Stomach (tissue), 9 donors: Measurements from ENCODE around the gene PDE4B. TPM values are rescaled to one million over a fixed set of nuclear protein-coding genes. Genes with fewer than 3 reads are reported as not detected.

ENCODE experiments used
- DNase-seq, 2 donors: peaks; one replicate each; pipeline versions ENCODE4 v3.0.0 to v3.0.0-alpha.2; 2013 to 2019
- H3K27ac ChIP-seq, 5 donors: fragments of 200-600 bp in 4 of 5; sonication (generic) in 4 of 5; one replicate each; pipeline ENCODE4 v1.5.1; 2013 to 2019; ENCODE audit warnings: mild to moderate bottlenecking in 1 of 5, moderate library complexity in 1 of 5
- H3K27me3 ChIP-seq, 3 donors: fragments of 200-600 bp; sonication (generic); one replicate each; pipeline ENCODE4 v1.5.1; 2017 to 2019; ENCODE audit warnings: mixed run types in 1 of 3
- H3K36me3 ChIP-seq, 4 donors: fragments of 200-600 bp; sonication (generic); 1 replicate in 3 of 4; 2 replicates in 1 of 4; pipeline ENCODE4 v1.5.1; 2016 to 2019
- H3K4me1 ChIP-seq, 4 donors: fragments of 200-600 bp; sonication (generic); one replicate each; pipeline ENCODE4 v1.5.1; 2016 to 2019
- H3K4me3 ChIP-seq, 4 donors: fragments of 200-600 bp; sonication (generic) in 3 of 4; one replicate each; pipeline ENCODE4 v1.5.1; 2016 to 2019; ENCODE audit warnings: mild to moderate bottlenecking in 1 of 4
- H3K9me3 ChIP-seq, 4 donors: fragments of 200-600 bp; sonication (generic); one replicate each; pipeline ENCODE4 v1.5.1; 2016 to 2019
- EP300 ChIP-seq: sonication (generic); formaldehyde crosslinking; IDR thresholded peaks from one replicate; pipeline ENCODE4 v1.6.1; 2017; ENCODE audit warnings: antibody characterized with exemption
- POLR2A ChIP-seq, 4 donors: fragments of 450-650 bp; IDR thresholded peaks; one replicate each; pipeline ENCODE4 v1.6.1; 2016; ENCODE audit warnings: antibody characterized with exemption in 4 of 4, control low read depth in 2 of 4, mild to moderate bottlenecking in 1 of 4, moderate library complexity in 1 of 4
- POLR2AphosphoS5 ChIP-seq, 3 donors: sonication (generic); formaldehyde crosslinking; IDR thresholded peaks; one replicate each; pipeline ENCODE4 v1.6.1; 2016; ENCODE audit warnings: antibody characterized with exemption in 3 of 3
- WGBS, 5 donors: extraction: QIAGEN DNeasy Blood & Tissue Kit in 3 of 5; methylation state at CpG; one replicate each; pipeline versions ENCODE4 v1.1.5 to v1.1.7; 2013 to 2018; 5-methylcytosine and 5-hydroxymethylcytosine counted together
- intact Hi-C: fragments of 100-400 bp; cut with DNase I; formaldehyde crosslinking; loops from one replicate; pipeline ENCODE4 v1.15.1; 2023; ENCODE audit warnings: low total_unique reads
- polyA plus RNA-seq, 3 donors: library from polyadenylated mRNA; stranded (reverse); fragments of 200-250 nt; gene quantifications; one replicate each; pipeline ENCODE4 v1.2.3, GENCODE V29; 2013
- total RNA-seq, 5 donors: library from RNA; depleted of rRNA; stranded (reverse); fragments of >200 nt; gene quantifications; one replicate each; pipeline versions ENCODE4 v1.1.0 to v1.2.3, GENCODE V29; 2014 to 2016
- TF ChIP-seq, protein P1 (sequence below), 7 experiments: fragments of 450-650 bp in 4 of 7; fragments of 200-600 bp in 3 of 7; sonication (generic) in 3 of 7; IDR thresholded peaks; one replicate each; pipeline ENCODE4 v1.5.1; 2016 to 2019; ENCODE audit warnings: antibody characterized with exemption in 7 of 7, control low read depth in 2 of 7, mild to moderate bottlenecking in 1 of 7
- donor health status: healthy with polysubstance abuse.
- donor health status: Bipolar disorder and iron deficiency.
- donor health status: healthy.

PDE4B gene
- total and polyA plus RNA-seq, 8 donors, result 0.45 to 34.3 (median 3.2) TPM

DNA sequence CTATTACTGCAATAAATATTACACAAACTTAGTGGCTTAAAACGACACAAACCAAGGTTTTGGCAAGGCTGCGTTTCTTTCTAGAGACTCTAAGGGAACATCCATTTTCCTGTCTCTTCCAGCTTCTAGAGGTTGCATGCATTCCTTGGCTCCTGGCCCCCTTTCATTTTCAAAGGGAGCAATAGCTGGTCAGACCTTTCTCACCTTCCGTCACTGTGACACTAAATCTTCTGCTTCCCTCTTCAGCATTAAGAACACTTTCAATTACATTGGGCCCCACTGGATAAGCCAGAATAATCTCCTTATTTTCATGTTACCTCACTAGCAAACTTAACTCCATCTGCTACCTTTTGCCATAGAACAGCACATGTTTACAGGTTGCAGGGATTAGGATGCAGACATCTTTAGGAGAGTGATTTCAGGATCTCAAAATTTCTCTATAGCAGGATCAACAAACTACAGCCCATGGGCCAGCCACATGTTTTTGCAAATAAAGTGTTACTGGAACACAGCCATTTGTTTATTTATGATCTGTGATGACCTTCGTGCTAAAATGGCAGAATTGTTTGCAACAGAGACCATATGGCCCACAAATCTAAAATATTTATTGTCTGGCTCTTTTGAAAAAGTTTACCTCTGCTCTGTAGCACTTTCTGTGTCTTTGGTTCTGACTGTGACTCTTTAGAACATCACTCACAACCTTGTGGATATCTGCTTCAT is 519.7 kb downstream of the PDE4B start:
- intact Hi-C loops, result no loop called here
- Histone ChIP-seq H3K27ac (no peak overlapping the region), H3K9me3 (no peaks in the 10 kb centered on the region), H3K27me3 (no peaks in the 10 kb centered on the region), H3K4me3 (no peak overlapping the region), H3K36me3 (no peaks in the 10 kb centered on the region), H3K4me1 (peaks cover 0 to 38% (median 19%) of the 10 kb centered on the region in 4 donors)
- WGBS, 5 donors, result 46 to 63% (median 58%) methylated on average over 4 of the region's 4 CpGs
- no peak for DNase-seq
- TF ChIP-seq POLR2A (IDR thresholded peaks at IDR 0.05) (no peak), POLR2AphosphoS5 (IDR thresholded peaks at IDR 0.05) (no peak), EP300 (no peak)
- TF ChIP-seq, protein P1, sequence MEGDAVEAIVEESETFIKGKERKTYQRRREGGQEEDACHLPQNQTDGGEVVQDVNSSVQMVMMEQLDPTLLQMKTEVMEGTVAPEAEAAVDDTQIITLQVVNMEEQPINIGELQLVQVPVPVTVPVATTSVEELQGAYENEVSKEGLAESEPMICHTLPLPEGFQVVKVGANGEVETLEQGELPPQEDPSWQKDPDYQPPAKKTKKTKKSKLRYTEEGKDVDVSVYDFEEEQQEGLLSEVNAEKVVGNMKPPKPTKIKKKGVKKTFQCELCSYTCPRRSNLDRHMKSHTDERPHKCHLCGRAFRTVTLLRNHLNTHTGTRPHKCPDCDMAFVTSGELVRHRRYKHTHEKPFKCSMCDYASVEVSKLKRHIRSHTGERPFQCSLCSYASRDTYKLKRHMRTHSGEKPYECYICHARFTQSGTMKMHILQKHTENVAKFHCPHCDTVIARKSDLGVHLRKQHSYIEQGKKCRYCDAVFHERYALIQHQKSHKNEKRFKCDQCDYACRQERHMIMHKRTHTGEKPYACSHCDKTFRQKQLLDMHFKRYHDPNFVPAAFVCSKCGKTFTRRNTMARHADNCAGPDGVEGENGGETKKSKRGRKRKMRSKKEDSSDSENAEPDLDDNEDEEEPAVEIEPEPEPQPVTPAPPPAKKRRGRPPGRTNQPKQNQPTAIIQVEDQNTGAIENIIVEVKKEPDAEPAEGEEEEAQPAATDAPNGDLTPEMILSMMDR (IDR thresholded peaks at IDR 0.05), result no peak

DNA sequence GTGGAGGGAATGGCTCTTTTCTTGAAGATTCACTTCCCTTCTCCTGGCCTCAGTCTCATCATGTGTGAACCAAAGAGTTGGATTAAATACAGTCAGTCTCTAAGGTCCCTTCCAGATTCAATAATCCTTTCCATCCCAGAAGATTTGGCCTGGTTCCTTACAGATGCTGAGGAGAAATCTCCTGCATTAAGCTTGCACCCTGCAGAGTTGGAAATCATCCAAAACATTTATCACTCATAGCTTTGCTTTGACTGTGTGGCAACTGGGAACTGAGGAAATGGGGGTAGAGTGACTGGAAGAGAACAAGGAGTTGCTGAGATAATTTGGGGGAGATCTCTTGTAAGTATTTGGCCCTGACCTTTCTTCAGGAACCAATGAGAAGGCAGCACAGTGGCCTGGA is 520.7 kb downstream of the PDE4B start:
- no peak for TF ChIP-seq EP300
- TF ChIP-seq, protein P1 (IDR thresholded peaks at IDR 0.05), result no peak
- TF ChIP-seq POLR2AphosphoS5 (IDR thresholded peaks at IDR 0.05), result no peak
- TF ChIP-seq POLR2A (IDR thresholded peaks at IDR 0.05), result no peak
- Histone ChIP-seq H3K27ac (no peak overlapping the region), H3K9me3 (no peaks in the 10 kb centered on the region), H3K4me1 (peaks cover 0 to 43% (median 21%) of the 10 kb centered on the region in 4 donors), H3K4me3 (no peak overlapping the region), H3K36me3 (no peaks in the 10 kb centered on the region), H3K27me3 (no peaks in the 10 kb centered on the region)
- no peak for DNase-seq
- intact Hi-C loops, result no loop called here

DNA sequence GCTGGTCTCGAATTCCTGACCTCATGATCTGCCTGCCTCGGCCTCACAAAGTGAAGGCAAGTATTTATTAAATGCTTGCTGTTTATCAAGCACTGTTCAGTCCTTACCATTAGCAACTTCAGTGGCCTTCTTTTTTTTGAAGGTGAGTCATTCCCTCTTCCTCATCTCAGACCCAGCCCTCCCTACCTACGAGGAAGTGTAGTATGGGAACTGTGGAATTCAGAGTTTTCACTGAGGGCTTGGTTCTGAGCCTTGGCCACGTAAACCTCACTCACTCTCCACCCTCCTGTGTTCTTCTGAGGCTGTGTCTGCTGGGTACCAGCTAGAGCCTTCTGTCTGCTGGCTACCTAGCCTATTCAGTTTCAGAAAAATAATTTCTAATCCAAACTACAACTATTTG is 523.0 kb downstream of the PDE4B start:
- 49 to 66% (median 52%) methylated on average over 4 of the region's 4 CpGs for WGBS, 5 donors
- no peak overlapping the region for H3K4me3 ChIP-seq
- TF ChIP-seq, protein P1 (IDR thresholded peaks at IDR 0.05), result no peak
- no peak for TF ChIP-seq EP300
- TF ChIP-seq POLR2A (IDR thresholded peaks at IDR 0.05), result no peak
- TF ChIP-seq POLR2AphosphoS5 (IDR thresholded peaks at IDR 0.05), result peak in 2 of 3 donors; percentile 23 to 64
- no peaks in the 10 kb centered on the region for H3K27me3 ChIP-seq
- intact Hi-C loops, result no loop called here
- H3K9me3 ChIP-seq, result no peaks in the 10 kb centered on the region
- peaks cover 0 to 43% (median 21%) of the 10 kb centered on the region in 4 donors for H3K4me1 ChIP-seq
- peak in 1 of 2 donors; percentile 64 for DNase-seq
- H3K36me3 ChIP-seq, result no peaks in the 10 kb centered on the region
- H3K27ac ChIP-seq, result peak overlapping the region; percentile 17 to 80 (median 75)

DNA sequence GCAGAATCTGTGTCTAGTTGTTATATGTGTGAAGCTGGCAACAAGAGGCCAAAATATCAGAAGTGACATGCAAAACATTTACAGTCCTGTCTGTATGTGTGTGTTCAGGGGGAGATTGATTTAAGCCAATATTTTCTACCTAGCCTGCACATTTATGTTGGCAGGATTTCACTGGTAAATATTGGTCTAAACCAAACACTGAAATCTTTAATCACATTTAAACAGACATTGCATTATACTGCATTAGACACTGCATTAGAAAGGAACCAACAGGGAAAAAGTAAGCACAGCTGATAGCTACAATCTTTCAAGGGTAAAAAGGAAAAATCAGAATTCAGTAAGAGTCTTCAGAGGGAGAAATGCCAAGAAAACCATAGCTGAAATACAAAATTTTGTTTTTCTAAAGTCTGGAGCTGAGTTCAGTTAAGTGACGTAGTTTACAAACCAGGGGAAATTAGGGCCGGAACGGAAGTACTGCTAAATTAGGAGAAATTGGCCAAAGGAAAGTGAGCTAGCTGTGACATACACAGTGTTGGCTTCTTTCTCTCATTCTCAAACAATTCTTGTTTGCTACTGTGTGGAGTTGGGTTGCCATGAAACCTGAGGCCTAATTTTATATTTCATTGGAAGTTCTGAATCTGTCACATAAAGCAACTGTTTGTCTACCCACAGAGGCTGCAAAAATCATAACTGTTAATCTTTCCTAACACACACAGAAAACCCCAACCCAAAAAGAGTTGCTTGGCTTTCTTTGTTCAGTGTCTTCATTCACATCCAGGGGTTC is 524.0 kb downstream of the PDE4B start:
- H3K27me3 ChIP-seq, result no peaks in the 10 kb centered on the region
- WGBS, 5 donors, result 16 to 40% (median 26%) methylated on average over 3 of the region's 3 CpGs
- TF ChIP-seq, protein P1 (IDR thresholded peaks at IDR 0.05), result no peak
- TF ChIP-seq POLR2A (IDR thresholded peaks at IDR 0.05) (no peak), POLR2AphosphoS5 (IDR thresholded peaks at IDR 0.05) (no peak), EP300 (no peak)
- H3K4me1 ChIP-seq, result peaks cover 0 to 40% (median 21%) of the 10 kb centered on the region in 4 donors
- H3K9me3 ChIP-seq, result no peaks in the 10 kb centered on the region
- H3K27ac ChIP-seq, result peak overlapping the region in 4 of 5 donors; percentile 17 to 80 (median 69)
- intact Hi-C loops, result no loop called here
- no peaks in the 10 kb centered on the region for H3K36me3 ChIP-seq
- DNase-seq, result peak in 1 of 2 donors; percentile 73
- no peak overlapping the region for H3K4me3 ChIP-seq
